GM13977 (cell line): ENCODE data around the gene MICALL2.

Experiments used
- DNase-seq: peaks from one replicate; pipeline ENCODE4 v3.0.0; 2012; ENCODE audit warnings: low spot score
- in situ Hi-C: fragments of 300-500 bp; cut with MboI; formaldehyde crosslinking; loops from one replicate; pipeline ENCODE4 v1.12.0; 2022; ENCODE audit warnings: low sequenced_read_pairs, low pct_unique_long_range_greater_than_20kb, mixed read lengths, inconsistent platforms; ENCODE audit not compliant: unreplicated experiment
- TF ChIP-seq, protein P1 (sequence below): IDR thresholded peaks from 2 replicates; pipeline ENCODE4 v1.5.1; 2012; ENCODE audit warnings: mild to moderate bottlenecking, control low read depth; ENCODE audit not compliant: insufficient read depth; ENCODE audit errors: extremely low read depth, missing control alignments

MICALL2 gene

DNA sequence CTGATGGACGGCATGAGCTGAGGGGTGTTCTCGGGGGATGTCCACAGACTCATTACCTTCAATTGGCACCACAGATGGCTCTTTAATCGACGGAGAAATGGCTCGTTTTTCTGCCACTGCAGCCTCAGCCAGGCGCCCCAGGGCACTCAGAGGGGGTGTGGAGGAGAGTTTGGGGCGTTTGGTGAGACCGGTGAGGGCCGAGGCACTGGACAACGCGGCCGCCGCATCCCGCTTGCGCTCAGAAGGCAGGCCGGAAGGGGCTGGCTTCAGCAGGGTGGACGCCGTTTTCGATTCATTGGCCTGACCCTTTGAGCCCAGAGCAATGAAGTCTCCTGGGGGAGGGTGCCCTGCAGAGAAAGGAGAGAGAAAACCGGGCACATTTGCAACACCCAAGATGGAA lies 43.6 kb upstream of the MICALL2 start:
- TF ChIP-seq, protein P1, sequence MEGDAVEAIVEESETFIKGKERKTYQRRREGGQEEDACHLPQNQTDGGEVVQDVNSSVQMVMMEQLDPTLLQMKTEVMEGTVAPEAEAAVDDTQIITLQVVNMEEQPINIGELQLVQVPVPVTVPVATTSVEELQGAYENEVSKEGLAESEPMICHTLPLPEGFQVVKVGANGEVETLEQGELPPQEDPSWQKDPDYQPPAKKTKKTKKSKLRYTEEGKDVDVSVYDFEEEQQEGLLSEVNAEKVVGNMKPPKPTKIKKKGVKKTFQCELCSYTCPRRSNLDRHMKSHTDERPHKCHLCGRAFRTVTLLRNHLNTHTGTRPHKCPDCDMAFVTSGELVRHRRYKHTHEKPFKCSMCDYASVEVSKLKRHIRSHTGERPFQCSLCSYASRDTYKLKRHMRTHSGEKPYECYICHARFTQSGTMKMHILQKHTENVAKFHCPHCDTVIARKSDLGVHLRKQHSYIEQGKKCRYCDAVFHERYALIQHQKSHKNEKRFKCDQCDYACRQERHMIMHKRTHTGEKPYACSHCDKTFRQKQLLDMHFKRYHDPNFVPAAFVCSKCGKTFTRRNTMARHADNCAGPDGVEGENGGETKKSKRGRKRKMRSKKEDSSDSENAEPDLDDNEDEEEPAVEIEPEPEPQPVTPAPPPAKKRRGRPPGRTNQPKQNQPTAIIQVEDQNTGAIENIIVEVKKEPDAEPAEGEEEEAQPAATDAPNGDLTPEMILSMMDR = no peak
- DNase-seq = no peak
- in situ Hi-C loops = no loop called here

DNA sequence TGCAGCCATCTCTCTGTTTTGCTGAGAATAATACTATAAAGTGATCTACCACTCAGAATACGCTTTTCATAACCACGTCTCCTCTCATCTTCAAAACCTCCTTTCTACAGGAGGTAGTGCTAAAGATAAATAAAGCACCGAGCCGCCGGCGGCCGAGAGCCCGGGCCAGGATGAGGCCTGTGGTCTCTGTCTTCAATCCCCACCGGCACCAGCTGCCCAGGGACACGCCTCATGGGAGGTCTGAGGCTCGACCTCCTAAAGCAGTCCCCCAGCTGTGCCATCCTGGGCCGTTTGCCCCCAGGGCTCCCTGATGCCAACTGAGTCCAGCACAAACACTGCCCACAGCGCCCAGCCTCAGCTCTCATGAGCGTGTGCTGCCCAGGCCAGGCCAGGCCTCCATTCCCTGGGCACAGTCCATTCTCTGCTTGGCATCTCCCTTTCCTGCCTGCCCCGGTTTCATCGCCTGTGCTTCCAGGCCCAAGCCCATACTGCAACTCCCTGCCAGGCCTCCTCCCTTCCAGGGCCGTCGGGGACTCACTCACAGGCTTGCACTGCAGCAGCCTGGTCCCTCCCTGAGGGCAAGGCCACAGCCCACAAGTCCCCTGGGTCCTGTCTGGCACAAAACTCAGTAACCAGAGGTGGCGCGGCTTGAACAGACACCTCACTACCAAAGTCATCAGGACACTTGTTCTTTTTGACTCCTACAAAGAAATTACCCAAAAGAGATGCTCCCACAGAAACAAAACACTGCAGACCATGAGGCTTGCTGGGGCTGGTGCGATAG lies 42.4 kb upstream of the MICALL2 start:
- in situ Hi-C loops = no loop called here
- TF ChIP-seq, protein P1 = no peak

DNA sequence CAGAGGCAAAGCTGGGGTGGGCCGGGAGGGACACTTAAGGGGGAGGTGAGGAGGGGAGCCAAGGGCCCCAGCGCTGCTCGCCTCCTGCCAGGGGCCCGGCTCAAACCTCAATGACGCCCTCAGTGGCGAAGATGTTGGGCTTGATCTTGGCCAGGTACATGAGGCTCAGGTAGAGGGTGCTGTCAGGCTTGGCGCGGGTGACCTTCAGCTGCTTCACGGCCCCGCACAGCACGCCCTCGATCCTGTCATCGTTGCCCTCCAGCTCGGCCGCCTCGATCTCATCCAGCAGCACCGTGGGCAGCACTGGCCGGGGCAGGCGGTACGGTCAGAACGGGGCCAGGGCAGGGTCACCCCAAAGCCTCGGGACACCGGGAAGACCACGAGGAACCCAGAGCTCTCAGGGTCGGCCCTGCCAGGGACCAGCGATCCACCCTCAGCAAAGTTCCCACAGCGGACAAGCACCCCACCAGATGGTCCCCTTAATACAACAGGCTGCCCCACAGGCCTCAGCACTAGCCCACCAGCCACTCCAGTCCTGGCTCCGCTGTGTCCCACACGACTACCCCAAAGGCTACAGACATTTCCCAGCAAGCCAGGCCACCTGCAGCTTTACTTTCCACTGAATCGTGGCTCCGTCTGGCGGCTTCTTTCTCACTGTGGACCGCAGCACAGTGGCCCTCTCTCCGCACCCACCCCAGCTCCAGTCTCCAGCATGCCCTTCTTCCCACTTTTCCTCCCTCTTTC lies 41.0 kb upstream of the MICALL2 start:
- DNase-seq = no peak
- in situ Hi-C loops = no loop called here
- TF ChIP-seq, protein P1 = no peak

More for the DNA sequence above, 42.4 kb upstream of the MICALL2 start:
- no peak for DNase-seq

- TF ChIP-seq, protein P1 = no peak
- no peak for DNase-seq
- in situ Hi-C loops = no loop called here
Measured at GRCh38 chr7:1499367-1500029, 40.2 kb upstream of the MICALL2 start.

- DNase-seq = no peak
- TF ChIP-seq, protein P1 = no peak
- in situ Hi-C loops = no loop called here
Measured at GRCh38 chr7:1498370-1499305, 39.4 kb upstream of the MICALL2 start.
